OCI-LY1 (cell line): ENCODE results near the gene FMN2.
"Not testable (repeated sequence)": the region's sequence is repeated elsewhere in the genome, so short reads cannot be mapped to it uniquely, and the experiment has no call there.

ENCODE experiments used
- H2AFZ ChIP-seq: fragments of 200-600 bp; sonication (generic), shearing (Covaris generic); 2 replicates; pipeline ENCODE4 v1.6.0; 2014; ENCODE audit warnings: antibody characterized with exemption, mild to moderate bottlenecking, low read length
- H3F3A ChIP-seq: fragments of 200-600 bp; sonication (generic), shearing (Covaris generic); 2 replicates; pipeline ENCODE4 v1.6.0; 2014; ENCODE audit warnings: mild to moderate bottlenecking, antibody characterized with exemption, low read length, moderate library complexity; ENCODE audit not compliant: insufficient read depth
- H3K27ac ChIP-seq: fragments of 200-600 bp; sonication (generic); 2 replicates; pipeline ENCODE4 v1.5.1; 2014; ENCODE audit warnings: low read length, mixed run types, mild to moderate bottlenecking, low read depth; ENCODE audit not compliant: poor library complexity, severe bottlenecking
- H3K27me3 ChIP-seq: fragments of 200-600 bp; sonication (generic); 2 replicates; pipeline ENCODE4 v1.6.0; 2014; ENCODE audit warnings: antibody characterized with exemption, mild to moderate bottlenecking, low read length, moderate library complexity; ENCODE audit not compliant: insufficient read depth
- H3K36me3 ChIP-seq: fragments of 200-600 bp; sonication (generic); 2 replicates; pipeline ENCODE4 v1.6.1; 2014; ENCODE audit warnings: mild to moderate bottlenecking, antibody characterized with exemption, low read length, moderate library complexity, mixed read lengths; ENCODE audit not compliant: insufficient read depth
- H3K4me1 ChIP-seq: fragments of 200-600 bp; sonication (generic); 2 replicates; pipeline ENCODE4 v1.5.1; 2014; ENCODE audit warnings: mild to moderate bottlenecking, low read length, moderate library complexity; ENCODE audit not compliant: insufficient read depth, severe bottlenecking
- H3K4me2 ChIP-seq: fragments of 200-600 bp; sonication (generic), shearing (Covaris generic); 2 replicates; pipeline ENCODE4 v1.6.1; 2014; ENCODE audit warnings: low read length
- H3K4me3 ChIP-seq: fragments of 200-600 bp; sonication (generic); 2 replicates; pipeline ENCODE4 v1.5.1; 2014; ENCODE audit warnings: low read length, low read depth, mild to moderate bottlenecking, mixed read lengths; ENCODE audit not compliant: poor library complexity, severe bottlenecking
- H3K79me2 ChIP-seq: fragments of 200-600 bp; shearing (Covaris generic); 2 replicates; pipeline ENCODE4 v1.6.1; 2016; ENCODE audit warnings: mixed run types, low read length, mixed read lengths; ENCODE audit not compliant: insufficient read depth
- H3K9ac ChIP-seq: fragments of 200-600 bp; sonication (generic), shearing (Covaris generic); 2 replicates; pipeline ENCODE4 v1.6.1; 2014; ENCODE audit warnings: mild to moderate bottlenecking, low read length, mixed read lengths
- H3K9me2 ChIP-seq: fragments of 200-600 bp; sonication (generic), shearing (Covaris generic); 2 replicates; pipeline ENCODE4 v1.6.1; 2014; ENCODE audit warnings: low read depth, mild to moderate bottlenecking, low read length, mixed read lengths
- H3K9me3 ChIP-seq: fragments of 200-600 bp; shearing (Covaris generic); 2 replicates; pipeline ENCODE4 v1.6.1; 2014; ENCODE audit warnings: low read length, mixed read lengths
- H4K20me1 ChIP-seq: fragments of 200-600 bp; sonication (generic), shearing (Covaris generic); 2 replicates; pipeline ENCODE4 v1.6.0; 2016; ENCODE audit warnings: mild to moderate bottlenecking, low read length; ENCODE audit not compliant: insufficient read depth
- CTCF ChIP-seq: fragments of 200-600 bp; sonication (generic), shearing (Covaris generic); IDR thresholded peaks from 2 replicates; pipeline ENCODE4 v1.5.1; 2017; ENCODE audit warnings: mild to moderate bottlenecking, antibody characterized with exemption, low read length, moderate library complexity, mixed read lengths
- EZH2 ChIP-seq: fragments of 200-600 bp; sonication (generic), shearing (Covaris generic); IDR thresholded peaks from 2 replicates; pipeline ENCODE4 v1.8.0; 2017; ENCODE audit warnings: borderline replicate concordance, mixed run types, mild to moderate bottlenecking, antibody characterized with exemption, low read length, moderate library complexity, mixed read lengths

FMN2 gene

GRCh38 chr1:240413732-240414131, 322.0 kb downstream of the FMN2 start:
- no peaks in the 10 kb centered on the region for H3K9me3 ChIP-seq
- no peaks in the 10 kb centered on the region for H3K27me3 ChIP-seq
- TF ChIP-seq EZH2 (no peak), CTCF (no peak)
- no peaks in the 10 kb centered on the region for H3K36me3 ChIP-seq
- no peaks in the 10 kb centered on the region for H3K4me1 ChIP-seq
- no peak overlapping the region for H3K9ac ChIP-seq
- H2AFZ ChIP-seq = no peak overlapping the region
- no peaks in the 10 kb centered on the region for H3K9me2 ChIP-seq
- no peaks in the 10 kb centered on the region for H3F3A ChIP-seq
- H3K27ac ChIP-seq = no peak overlapping the region
- H4K20me1 ChIP-seq = no peaks in the 10 kb centered on the region
- no peak overlapping the region for H3K4me3 ChIP-seq
- H3K4me2 ChIP-seq = no peak overlapping the region
- no peaks in the 10 kb centered on the region for H3K79me2 ChIP-seq

GRCh38 chr1:240414237-240414636, 322.6 kb downstream of the FMN2 start:
- Histone ChIP-seq H3K9me3 (no peaks in the 10 kb centered on the region), H3K36me3 (no peaks in the 10 kb centered on the region), H3K27me3 (no peaks in the 10 kb centered on the region), H3K9ac (no peak overlapping the region), H3K79me2 (no peaks in the 10 kb centered on the region), H3K4me2 (no peak overlapping the region), H3K9me2 (no peaks in the 10 kb centered on the region), H3K27ac (no peak overlapping the region), H4K20me1 (no peaks in the 10 kb centered on the region), H3K4me1 (no peaks in the 10 kb centered on the region), H3K4me3 (no peak overlapping the region), H3F3A (no peaks in the 10 kb centered on the region), H2AFZ (no peak overlapping the region)
- TF ChIP-seq CTCF (no peak), EZH2 (no peak)

- H3K79me2 ChIP-seq, H3F3A ChIP-seq, H3K4me2 ChIP-seq, H3K9me3 ChIP-seq, H3K4me3 ChIP-seq, H3K4me1 ChIP-seq, H4K20me1 ChIP-seq, H3K27ac ChIP-seq, H3K9me2 ChIP-seq, H3K9ac ChIP-seq, H3K27me3 ChIP-seq, H3K36me3 ChIP-seq, H2AFZ ChIP-seq: not testable (repeated sequence)
Measured at GRCh38 chr1:240415011-240415410, 323.3 kb downstream of the FMN2 start.

GRCh38 chr1:240415532-240415931, 323.8 kb downstream of the FMN2 start:
- H3K27me3 ChIP-seq = no peaks in the 10 kb centered on the region
- no peaks in the 10 kb centered on the region for H3K9me3 ChIP-seq
- no peaks in the 10 kb centered on the region for H3K4me1 ChIP-seq
- no peak overlapping the region for H2AFZ ChIP-seq
- H3K4me2 ChIP-seq = no peak overlapping the region
- no peak overlapping the region for H3K4me3 ChIP-seq
- H3K36me3 ChIP-seq = no peaks in the 10 kb centered on the region
- no peaks in the 10 kb centered on the region for H4K20me1 ChIP-seq
- H3K79me2 ChIP-seq = no peaks in the 10 kb centered on the region
- no peaks in the 10 kb centered on the region for H3K9me2 ChIP-seq
- TF ChIP-seq EZH2 (no peak), CTCF (no peak)
- H3K27ac ChIP-seq = no peak overlapping the region
- no peak overlapping the region for H3K9ac ChIP-seq
- no peaks in the 10 kb centered on the region for H3F3A ChIP-seq
